Inflammatory macrophage (primary cell): Measurements from ENCODE around the gene KLHL17.

Experiments
- DNase-seq, 2 donors: peaks; one replicate each; pipeline ENCODE4 v3.0.0-alpha.2; 2020 to 2022

KLHL17 gene

GRCh38 chr1:952603-953002 lies 7.8 kb upstream of the KLHL17 start:
- DNase-seq = no peak

DNA sequence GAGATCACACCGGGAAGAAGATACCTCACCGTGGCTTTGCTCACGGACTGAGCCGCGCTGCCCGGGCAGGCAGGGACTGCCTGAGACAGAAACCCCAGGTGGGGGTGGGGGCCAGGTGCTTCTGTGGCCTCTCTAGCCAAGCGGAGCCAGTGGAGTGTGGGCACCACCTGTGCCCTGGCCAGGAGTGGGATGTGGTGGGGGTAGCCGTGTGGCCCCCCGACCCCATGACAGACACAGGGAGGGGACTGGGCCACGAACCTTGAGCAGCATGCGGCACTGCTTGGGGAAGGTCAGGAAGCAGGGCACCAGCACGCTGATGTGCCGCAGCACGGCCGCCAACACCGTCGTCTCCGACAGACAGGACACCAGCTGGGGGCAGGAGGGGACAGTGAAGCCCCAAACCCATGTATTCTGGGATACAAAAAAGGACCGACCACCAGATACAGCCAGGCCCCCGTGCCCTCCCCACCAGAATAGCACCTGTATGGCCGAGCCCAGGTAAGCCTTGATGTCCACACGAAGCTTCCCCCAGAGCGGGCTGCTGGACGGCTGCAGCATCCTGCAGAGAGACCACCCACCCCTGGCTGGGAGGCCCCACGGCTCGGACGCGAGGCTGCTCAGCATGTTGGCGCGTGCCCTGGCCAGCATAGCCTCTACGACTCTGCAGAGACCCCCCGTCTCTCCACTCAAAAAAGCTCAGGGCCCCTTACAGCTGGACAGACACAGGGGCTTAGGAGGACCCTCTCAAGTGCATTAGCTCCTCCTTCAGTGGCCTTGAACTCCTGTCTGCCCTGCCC lies 6.7 kb upstream of the KLHL17 start:
- DNase-seq = no peak

- DNase-seq = no peak
Measured at GRCh38 chr1:954927-955326, 5.5 kb upstream of the KLHL17 start.

DNA sequence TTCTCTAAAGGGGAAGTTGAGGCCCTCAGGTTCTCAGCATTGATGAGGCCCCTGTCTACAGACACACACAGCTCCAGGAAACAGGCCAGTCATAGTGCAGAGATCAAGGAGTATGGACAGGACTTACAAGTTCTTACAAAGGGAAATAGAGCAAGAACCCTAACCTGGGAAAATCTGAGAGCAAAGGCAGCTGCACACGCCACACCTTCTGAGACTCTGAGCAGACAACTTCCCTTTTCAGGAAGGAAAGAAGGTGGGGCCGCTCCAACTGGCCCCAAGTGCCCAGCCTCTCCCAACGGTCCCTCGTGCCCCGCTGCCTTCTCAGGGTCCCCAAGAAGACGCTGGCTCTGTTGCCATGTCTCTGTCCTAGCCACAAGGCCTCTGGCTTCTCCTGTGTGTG lies 4.9 kb upstream of the KLHL17 start:
- peak in 1 of 2 donors; percentile 37 for DNase-seq

DNA sequence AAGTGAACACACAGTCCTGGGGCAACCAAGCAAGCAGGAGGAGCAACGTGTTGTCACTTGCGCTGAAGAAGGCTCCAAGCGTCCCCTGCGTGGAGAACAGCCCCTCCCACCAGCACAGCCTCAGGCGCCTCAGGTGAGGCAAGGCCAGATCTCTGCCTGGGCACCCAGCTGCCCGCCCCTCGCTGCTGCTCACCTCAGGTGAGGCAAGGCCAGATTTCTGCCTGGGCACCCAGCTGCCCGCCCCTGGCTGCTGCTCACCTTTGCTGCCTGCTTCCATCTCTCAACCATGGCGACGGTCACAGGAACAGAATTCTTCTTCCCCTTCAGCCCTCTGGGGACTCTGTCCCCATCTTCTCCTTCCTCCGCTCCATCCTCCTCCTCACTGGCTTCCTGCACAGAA lies 3.7 kb upstream of the KLHL17 start:
- DNase-seq = no peak

GRCh38 chr1:958823-959730 lies 1.3 kb upstream of the KLHL17 start, which contains the start of gene NOC2L:
NOC2L (minus strand) TSS chr1:959256; CDS start chr1:959240, 16 bp downstream.
- peak; percentile 92 to 93 for DNase-seq

GRCh38 chr1:959731-960362 lies 537 bp upstream of the KLHL17 start:
- no peak for DNase-seq

GRCh38 chr1:961132-961669 lies 817 bp downstream of the KLHL17 start:
- DNase-seq = no peak

GRCh38 chr1:962381-963300 lies 2.3 kb downstream of the KLHL17 start:
- DNase-seq = no peak

DNA sequence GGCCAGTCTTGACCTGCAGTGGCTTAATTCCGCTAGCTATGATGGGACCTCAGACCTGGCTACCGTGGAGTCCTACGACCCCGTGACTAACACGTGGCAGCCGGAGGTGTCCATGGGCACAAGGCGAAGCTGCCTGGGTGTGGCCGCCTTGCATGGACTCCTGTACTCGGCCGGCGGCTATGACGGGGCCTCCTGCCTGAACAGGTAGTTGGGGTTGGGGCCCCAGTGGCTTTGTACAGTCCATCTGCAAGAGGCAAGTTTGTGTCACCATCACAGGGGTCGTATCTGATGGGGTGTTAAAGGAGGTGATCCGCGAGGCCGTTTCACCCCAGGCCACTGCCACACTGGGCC lies 2.9 kb downstream of the KLHL17 start:
- no peak for DNase-seq

DNA sequence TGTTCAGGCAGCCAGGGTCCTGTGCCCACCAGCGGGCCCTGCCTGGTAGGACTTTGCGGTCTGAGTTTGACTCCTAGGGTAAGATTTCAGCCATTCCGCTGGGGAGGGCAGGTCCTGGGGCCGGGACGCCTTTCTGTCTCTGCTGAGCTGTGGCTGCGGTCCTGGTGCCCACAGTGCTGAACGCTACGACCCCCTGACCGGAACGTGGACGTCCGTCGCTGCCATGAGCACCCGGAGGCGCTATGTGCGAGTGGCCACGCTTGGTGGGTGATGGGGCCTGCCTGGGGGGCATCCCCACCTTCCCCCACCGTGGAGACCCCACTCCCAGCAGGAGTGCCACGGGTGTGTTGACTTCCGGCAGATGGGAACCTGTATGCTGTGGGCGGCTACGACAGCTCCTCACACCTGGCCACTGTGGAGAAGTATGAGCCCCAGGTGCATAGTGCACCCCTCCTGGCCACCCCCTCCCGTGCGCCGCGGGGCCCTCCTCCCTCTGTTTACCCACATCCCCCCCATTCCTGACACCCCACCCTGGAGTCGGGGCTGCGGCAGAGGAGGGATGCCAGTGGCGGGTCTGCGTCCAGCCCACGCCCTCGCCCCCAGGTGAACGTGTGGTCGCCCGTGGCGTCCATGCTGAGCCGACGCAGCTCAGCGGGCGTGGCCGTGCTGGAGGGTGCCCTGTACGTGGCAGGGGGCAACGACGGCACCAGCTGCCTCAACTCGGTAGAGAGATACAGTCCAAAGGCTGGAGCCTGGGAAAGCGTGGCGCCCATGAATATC lies 3.6 kb downstream of the KLHL17 start:
- no peak for DNase-seq

- no peak for DNase-seq
Measured at GRCh38 chr1:964691-965525, 4.5 kb downstream of the KLHL17 start.

- no peak for DNase-seq
Measured at GRCh38 chr1:965526-966134, 5.2 kb downstream of the KLHL17 start.

GRCh38 chr1:966135-966703 lies 5.8 kb downstream of the KLHL17 start, which contains the start of gene PLEKHN1:
PLEKHN1 (plus strand) TSS chr1:966482; CDS start chr1:966532, 50 bp downstream.
- DNase-seq = peak in 1 of 2 donors; percentile 24

DNA sequence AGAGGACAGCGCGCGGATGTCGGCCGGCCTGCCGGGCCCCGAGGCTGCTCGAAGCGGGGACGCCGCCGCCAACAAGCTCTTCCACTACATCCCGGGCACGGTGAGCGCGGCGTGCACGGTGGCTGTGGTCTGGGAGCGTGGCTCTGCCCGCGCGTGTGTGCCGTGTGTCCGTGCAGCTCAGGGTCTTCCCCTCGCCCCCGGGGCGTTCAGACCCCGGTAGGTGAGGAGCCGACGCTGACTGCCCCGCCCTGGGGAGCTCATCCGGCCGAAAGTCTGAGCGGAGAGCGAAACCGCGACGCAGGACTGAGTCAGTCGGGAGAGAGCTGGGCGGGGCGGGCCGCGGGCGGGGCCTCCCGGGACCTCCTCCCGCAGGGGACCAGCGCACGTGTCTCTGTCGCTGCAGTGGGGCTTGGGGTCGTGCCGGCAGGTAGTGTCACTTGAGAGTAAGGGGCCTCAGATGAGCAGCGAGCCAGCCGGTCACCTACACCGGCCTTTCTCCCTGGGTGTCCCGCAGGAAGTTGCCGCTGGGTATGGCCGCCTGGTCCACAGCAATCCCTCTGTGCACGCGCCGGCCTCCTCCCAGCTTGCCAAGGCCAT lies 6.4 kb downstream of the KLHL17 start:
- DNase-seq = peak; percentile 25 to 53

- no peak for DNase-seq
Measured at GRCh38 chr1:967466-968343, 7.3 kb downstream of the KLHL17 start.

GRCh38 chr1:969260-969855 lies 9.0 kb downstream of the KLHL17 start:
- no peak for DNase-seq
